NOMO-1 (cell line): Measurements from ENCODE around the gene RIMS4.
A peak's percentile ranks its signal among the peaks of the same experiment; 100 is the strongest.

Source experiments
- DNase-seq, 2 experiments: peaks; one replicate each; lab custom pipeline; 2025; ENCODE audit not compliant: unreplicated experiment in 2 of 2; lab: John Stamatoyannopoulos, UW

Gene RIMS4

GRCh38 chr20:44799691-44800090, 10.7 kb downstream of the RIMS4 start:
- no peak for DNase-seq

GRCh38 chr20:44796758-44797457, 13.4 kb downstream of the RIMS4 start:
- no peak for DNase-seq

DNA sequence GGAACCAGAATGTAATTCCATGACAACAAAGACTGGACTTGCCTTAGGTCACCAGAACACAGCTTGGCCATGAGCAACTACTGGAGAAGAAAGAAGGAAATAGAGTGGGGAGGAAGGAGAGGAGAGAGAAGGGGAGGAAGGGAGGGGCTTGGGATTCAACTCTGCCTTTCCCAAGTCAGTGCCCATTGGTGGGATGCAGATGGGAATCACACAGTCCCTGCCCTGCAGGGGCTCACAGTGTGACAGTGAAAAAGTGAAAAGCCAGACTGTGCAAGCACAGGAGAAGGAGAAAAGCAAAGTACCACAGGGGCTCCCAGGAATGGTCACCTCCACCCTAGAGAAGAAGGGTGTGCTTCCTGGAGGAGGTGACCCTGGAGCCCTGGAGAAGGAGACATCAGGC, 14.0 kb downstream of the RIMS4 start:
- DNase-seq, result no peak

GRCh38 chr20:44795836-44796235, 14.5 kb downstream of the RIMS4 start:
- no peak for DNase-seq

GRCh38 chr20:44792796-44793195, 17.6 kb downstream of the RIMS4 start:
- DNase-seq, result peak; percentile 41 to 55

GRCh38 chr20:44790638-44791393, 19.5 kb downstream of the RIMS4 start:
- no peak for DNase-seq

GRCh38 chr20:44788706-44789456, 21.5 kb downstream of the RIMS4 start:
- no peak for DNase-seq

GRCh38 chr20:44787299-44787698, 23.0 kb downstream of the RIMS4 start:
- DNase-seq, result no peak

- no peak for DNase-seq
Observed at GRCh38 chr20:44785768-44786167, 24.6 kb downstream of the RIMS4 start.

DNA sequence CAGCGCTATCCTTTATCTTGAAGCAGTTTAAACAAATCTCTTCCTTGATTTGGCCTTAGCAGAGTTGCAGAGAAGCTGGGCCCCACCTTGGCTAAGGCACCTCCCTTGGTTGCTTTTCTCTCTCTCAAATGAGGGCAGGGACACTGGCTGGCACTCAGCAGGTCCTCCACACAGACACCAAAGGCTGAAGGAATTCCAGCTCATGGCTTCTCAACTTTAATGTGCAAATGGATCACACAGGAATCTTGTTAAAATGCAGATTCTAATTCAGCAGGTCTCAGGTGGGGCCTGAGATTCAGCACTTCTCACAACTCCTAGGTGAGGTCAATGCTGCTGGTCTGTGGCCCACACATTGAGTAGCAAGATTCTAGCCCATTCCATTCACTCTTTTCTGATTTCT, 25.7 kb downstream of the RIMS4 start:
- no peak for DNase-seq

GRCh38 chr20:44781791-44782190, 28.6 kb downstream of the RIMS4 start:
- no peak for DNase-seq

GRCh38 chr20:44781118-44781517, 29.2 kb downstream of the RIMS4 start:
- DNase-seq, result no peak

DNA sequence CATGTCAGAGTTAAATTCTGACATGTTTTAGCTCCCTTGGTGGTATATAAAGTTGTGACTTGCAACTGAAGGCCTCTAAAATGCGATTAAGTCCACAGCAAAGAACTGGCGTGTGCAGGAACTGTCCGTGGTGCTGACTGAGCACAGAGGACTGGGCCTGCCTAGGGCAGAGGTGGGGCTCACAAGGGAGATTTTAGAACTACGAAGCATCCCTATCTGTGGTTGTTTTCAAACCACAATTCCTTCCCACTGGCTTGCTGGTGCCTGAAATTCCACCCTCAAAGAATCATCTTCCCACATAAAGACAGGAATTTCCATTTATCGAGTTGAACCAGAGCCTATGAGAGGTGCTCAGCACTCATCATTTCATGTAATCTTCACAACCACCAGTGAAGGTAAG, 30.1 kb downstream of the RIMS4 start:
- DNase-seq, result peak in 1 of 2 experiments; percentile 21

DNA sequence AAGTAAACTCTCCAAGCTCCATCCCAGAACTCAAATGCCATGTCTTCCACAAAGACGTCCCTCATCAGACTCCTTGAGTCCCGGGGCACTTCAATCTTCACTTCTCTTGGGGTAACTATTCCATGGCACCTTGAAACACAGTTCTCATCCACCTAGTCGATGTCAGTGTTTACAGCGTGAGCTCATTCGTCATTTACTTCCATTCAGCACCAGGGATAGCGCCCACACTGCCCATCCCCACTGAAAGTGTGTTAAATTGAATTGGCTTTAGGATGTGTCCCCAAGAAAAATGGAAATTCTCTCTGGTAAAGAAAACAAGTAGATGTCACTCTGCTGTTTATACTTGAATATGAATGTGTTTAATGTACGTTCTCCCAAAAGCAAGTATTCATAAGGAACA, 33.4 kb downstream of the RIMS4 start:
- DNase-seq, result peak in 1 of 2 experiments; percentile 4

GRCh38 chr20:44773070-44773829, 37.1 kb downstream of the RIMS4 start:
- DNase-seq, result no peak

- no peak for DNase-seq
Observed at GRCh38 chr20:44772636-44773035, 37.7 kb downstream of the RIMS4 start.

DNA sequence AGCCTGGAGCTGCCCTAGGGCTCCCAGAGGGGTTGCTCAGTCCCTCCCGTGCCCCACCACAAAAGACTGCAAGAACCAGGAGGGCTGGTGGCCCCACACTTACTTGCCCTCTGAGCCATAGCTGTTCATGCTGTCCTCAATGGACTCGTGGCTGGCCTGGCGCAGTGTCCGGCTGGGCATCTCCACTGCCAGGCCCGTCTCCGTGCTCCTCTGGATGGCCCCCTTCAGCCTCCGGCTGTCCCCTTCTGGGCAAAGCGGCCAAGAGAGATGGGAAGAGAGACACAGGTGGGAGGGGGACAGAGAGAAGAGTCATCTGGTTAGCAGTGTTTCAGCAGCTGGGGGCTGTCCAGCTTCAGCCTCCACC, 39.2 kb downstream of the RIMS4 start:
- DNase-seq, result no peak

DNA sequence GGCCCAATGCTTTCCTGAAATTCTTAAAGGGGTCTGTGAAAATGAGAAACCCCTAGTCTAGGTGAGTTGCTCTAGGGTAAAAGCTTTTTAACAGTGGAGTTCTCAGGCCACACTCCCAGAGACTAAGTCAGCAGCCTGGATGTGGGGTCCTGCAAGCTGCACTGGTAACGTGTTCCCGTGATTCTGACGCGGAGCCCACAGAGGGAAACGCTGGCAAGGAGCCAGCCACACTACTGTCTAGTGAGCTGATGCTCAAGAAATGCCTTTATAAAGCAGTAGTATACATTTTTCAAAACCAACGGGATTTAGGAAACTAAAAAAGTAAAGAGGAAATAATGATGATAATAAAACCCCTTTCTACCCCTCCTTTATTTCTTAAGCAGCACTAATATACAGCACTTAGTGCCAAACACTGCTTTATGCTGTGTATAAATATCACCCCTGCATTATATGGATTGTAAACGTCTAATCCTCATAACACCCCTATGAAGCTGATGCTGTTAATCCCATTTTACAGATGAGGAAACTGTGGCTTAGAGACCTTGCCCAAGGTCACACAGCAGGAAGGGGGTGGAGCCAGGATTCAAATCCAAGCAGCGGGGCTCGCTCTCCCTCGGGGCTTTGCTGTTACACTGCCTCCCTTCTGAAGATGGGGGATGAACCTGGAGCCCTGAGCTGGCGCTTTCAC, 39.7 kb downstream of the RIMS4 start:
- DNase-seq, result no peak

DNA sequence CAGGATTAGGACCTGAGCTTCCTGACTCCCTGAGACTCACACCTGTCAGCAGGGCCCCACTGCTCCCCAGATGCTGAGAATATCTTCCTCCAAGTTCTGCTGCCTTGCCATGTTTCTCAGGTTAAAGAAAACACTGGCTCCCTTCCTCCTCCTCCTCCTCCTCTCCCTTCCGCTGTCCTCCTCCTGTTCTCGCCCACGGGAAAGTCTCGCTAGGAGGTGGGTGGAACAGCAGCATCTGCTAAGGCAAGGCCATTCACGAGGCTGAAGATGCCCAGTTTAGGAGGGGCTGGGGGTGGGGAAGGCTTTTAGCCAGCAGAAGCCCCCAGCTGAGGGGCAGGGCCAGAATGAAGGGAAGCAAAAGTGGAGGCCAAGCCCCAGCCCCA, 40.9 kb downstream of the RIMS4 start:
- no peak for DNase-seq

- no peak for DNase-seq
Observed at GRCh38 chr20:44768854-44769480, 41.4 kb downstream of the RIMS4 start.
